NCI-H1694 treated with DMSO at 0.1 percent for 48 hours (cell line): ENCODE data around the gene RAP1GDS1.
"Not testable (repeated sequence)": the region's sequence is repeated elsewhere in the genome, so short reads cannot be mapped to it uniquely, and the experiment has no call there.

ENCODE experiments used
- DNase-seq: peaks from one replicate; lab custom pipeline; 2025; lab: John Stamatoyannopoulos, UW

RAP1GDS1 gene

GRCh38 chr4:98434816-98435215, 173.6 kb downstream of the RAP1GDS1 start:
- no peak for DNase-seq

DNA sequence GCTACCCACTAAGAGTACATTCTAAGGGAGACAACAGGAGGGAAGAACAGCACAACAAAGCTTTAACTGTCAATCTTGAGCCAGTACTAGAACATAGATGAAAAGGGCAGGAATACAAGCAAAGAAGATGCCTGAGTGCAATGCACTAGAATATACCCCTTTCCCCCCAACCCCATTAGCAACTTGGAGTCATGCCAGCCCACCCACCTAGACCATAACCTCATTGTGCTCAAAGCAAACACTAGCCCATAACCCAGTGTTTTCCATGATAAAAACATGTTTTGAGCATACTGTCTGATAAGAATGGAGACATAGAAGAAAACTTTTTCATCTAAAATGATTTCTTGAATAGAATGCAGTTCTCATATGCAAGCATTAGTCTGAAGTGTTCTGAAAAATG, 183.2 kb downstream of the RAP1GDS1 start:
- no peak for DNase-seq

- no peak for DNase-seq
Measured at GRCh38 chr4:98446499-98447375, 185.6 kb downstream of the RAP1GDS1 start.

- no peak for DNase-seq
Measured at GRCh38 chr4:98447648-98448047, 186.5 kb downstream of the RAP1GDS1 start.

GRCh38 chr4:98448908-98449307, 187.7 kb downstream of the RAP1GDS1 start:
- no peak for DNase-seq

DNA sequence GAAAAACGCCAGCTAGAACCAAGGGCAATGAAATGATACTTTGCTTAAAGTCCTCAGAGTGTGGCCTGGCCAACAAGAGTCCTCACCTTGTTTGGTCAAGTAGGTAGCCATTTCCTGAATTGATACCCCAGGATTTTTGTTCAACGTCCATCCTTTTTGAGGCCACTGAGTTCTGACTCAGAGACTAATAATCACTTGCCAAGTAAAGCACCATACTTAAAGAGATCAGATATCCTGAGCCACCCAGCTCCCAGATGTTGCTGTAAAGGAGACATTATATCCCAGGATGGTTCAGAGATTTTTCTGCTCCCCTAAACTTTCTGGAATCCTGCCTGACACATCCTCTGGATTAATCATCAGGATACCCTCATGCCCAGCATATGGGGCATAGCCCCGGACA, 190.9 kb downstream of the RAP1GDS1 start:
- no peak for DNase-seq

DNA sequence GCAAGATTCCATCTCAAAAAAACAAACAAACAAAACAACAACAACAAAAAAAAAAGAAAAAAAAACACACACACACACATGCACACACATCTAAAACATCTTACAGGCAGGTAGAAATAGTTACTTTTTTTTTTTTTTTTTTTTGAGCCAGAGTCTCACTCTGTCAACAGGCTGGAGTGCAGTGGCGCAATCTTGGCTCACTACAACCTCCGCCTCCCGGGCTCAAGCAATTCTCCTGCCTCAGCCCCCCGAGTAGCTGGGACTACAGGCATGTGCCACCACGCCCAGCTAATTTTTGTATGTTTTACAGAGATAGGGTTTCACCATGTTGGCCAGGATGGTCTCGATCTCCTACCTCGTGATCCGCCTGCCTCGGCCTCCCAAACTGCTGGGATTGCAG, 196.2 kb downstream of the RAP1GDS1 start:
- DNase-seq: not testable (repeated sequence)

DNA sequence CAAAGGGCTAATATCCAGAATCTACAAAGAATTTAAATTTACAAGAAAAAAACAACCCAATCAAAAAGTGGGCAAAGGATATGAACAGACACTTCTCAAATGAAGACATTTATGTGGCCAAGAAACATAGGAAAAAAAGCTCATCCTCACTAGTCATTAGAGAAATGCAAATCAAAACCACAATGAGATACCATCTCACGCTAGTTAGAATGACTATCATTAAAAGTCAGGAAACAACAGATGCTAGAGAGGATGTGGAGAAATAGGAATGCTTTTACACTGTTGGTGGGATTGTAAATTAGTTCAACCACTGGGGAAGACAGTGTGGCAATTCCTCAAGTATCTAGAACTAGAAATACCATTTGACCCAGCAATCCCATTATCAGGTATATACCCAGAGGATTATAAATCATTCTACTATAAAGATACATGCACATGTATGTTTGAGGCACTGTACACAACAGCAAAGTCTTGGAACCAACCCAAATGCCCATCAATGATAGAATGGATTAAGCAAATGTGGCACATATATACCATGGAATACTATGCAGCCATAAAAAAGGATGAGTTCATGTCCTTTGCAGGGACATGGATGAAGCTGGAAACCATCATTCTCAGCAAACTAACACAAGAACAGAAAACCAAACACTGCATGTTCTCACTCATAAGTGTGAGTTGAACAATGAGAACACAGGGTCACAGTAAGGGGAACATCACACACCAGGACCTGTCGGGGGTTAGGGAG, 200.1 kb downstream of the RAP1GDS1 start:
- not testable (repeated sequence) for DNase-seq

DNA sequence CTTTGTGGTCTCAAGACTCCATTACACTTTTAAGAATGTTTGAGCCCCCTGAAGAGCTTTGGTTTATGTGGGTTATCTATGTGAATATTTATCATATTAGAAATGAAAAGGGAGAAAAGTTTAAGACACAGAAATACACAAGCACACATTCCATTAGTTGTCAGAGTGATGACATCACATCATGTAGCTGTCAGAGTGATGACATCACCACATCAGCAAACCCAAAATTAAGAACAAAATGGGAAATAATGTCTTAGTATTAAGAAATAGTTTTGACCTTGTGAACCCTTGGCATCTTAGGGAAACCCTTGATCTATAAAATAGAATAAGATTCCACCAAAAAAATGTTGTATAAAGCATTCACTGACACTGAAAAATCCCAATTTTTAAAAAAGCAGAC, 201.3 kb downstream of the RAP1GDS1 start:
- DNase-seq: no peak

GRCh38 chr4:98466868-98467599, 205.8 kb downstream of the RAP1GDS1 start:
- DNase-seq: no peak

GRCh38 chr4:98467627-98468072, 206.5 kb downstream of the RAP1GDS1 start:
- peak; percentile 70 for DNase-seq

- no peak for DNase-seq
Measured at GRCh38 chr4:98468709-98469108, 207.5 kb downstream of the RAP1GDS1 start.

GRCh38 chr4:98469771-98470170, 208.6 kb downstream of the RAP1GDS1 start:
- DNase-seq: no peak

- DNase-seq: no peak
Measured at GRCh38 chr4:98470366-98470765, 209.2 kb downstream of the RAP1GDS1 start.

GRCh38 chr4:98470831-98471230, 209.6 kb downstream of the RAP1GDS1 start:
- no peak for DNase-seq

DNA sequence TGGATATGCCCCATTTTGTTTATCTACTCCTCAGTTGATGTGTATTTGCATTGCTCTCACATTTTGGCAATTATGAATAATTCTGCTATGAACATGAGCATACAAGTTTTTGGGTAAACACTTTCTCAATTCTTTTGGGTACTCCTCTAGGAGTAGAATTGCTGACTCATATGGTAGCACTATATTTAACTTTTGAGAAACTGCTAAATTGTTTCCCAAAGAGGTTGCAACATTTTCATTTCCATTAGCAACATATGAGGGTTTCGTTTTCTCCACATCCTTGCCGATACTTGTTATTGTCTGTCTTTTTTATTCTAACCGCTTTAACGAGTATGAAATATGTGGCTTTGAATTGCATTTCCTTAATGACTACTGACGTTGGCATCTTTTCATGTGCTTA, 211.9 kb downstream of the RAP1GDS1 start:
- DNase-seq: no peak

DNA sequence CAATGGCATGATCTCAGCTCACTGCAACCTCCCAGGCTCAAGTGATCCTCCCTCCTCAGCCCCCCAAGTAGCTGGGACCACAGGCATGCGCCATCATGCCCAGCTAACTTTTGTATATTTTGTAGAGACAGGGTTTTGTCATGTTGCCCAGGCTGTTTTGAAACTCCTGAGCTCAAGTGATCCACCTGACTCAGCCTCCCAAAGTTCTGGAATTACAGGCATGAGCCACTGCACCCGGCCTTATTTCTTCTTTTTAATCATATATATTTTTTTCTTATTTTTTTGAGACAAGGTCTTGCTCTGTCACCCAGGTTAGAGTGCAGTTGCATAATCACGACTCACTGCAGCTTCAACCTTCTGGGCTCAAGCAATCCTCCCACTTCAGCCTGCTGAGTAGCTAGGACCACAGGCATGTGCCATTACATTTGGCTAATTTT, 213.2 kb downstream of the RAP1GDS1 start:
- DNase-seq: no peak

DNA sequence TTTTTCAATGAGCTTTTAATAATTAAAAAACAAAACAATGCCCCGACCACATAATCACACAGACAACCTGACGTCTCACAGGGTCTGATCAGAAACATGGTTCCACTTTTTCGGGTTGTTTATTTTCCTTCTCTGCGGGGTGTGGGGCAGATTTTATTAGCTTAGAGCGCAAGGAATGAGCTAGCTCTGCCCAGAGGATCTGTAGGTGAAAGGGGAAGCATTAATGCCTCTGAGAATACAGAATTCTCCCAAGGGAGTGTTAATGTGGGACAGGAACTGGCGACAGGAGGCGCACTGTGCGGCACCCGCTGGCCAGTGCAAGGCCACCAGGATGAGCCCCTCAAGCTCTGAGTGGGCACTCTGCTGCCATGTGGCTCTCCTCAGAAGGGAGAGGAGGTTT, 215.7 kb downstream of the RAP1GDS1 start:
- DNase-seq: no peak

- DNase-seq: not testable (repeated sequence)
Measured at GRCh38 chr4:98479590-98479989, 218.4 kb downstream of the RAP1GDS1 start.

DNA sequence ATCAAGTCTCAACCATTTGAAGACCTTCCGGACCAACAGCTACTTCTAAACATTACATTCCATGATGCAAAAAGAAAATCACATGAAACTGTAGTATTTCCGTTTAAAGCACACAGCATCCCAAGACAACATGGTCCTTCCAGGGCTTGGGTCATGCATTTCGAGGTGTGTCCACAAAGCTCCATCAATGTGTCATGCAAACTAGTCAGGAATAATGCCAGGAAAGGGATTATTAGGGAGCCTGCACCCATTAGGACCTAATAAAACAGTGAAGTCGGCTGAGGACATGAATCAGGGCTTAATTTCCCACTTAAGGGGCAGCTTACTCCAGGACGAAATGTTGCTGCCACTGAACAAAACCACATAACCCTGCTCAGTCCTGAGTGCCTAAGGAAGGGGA, 219.4 kb downstream of the RAP1GDS1 start:
- DNase-seq: no peak

GRCh38 chr4:98481167-98481566, 220.0 kb downstream of the RAP1GDS1 start:
- peak; percentile 2 for DNase-seq

- no peak for DNase-seq
Measured at GRCh38 chr4:98482503-98482846, 221.3 kb downstream of the RAP1GDS1 start.
